Coronary artery (tissue), 2 donors: ENCODE measurements around the gene GBGT1.
"Not testable (repeated sequence)": the region's sequence is repeated elsewhere in the genome, so short reads cannot be mapped to it uniquely, and the experiment has no call there.

Experiments
- DNase-seq: peaks from one replicate; pipeline ENCODE4 v3.0.0-alpha.2; 2017; ENCODE audit warnings: low spot score
- H3K27ac ChIP-seq, 2 donors: fragments of 200-600 bp; sonication (generic); one replicate each; pipeline ENCODE4 v1.5.1; 2016 to 2019
- H3K4me3 ChIP-seq: fragments of 200-600 bp; sonication (generic); 2 replicates; pipeline ENCODE4 v1.5.1; 2016; ENCODE audit warnings: mild to moderate bottlenecking, moderate library complexity
- CTCF ChIP-seq: fragments of 200-600 bp; sonication (generic); IDR thresholded peaks from one replicate; pipeline ENCODE4 v1.5.1; 2019; ENCODE audit warnings: antibody characterized with exemption

GBGT1 gene

GRCh38 chr9:133181561-133181960, 17.8 kb upstream of the GBGT1 start:
- H3K27ac ChIP-seq, result no peak overlapping the region
- no peak overlapping the region for H3K4me3 ChIP-seq
- DNase-seq, result no peak
- no peak for TF ChIP-seq CTCF

GRCh38 chr9:133180953-133181352, 17.2 kb upstream of the GBGT1 start:
- no peak for DNase-seq
- no peak for TF ChIP-seq CTCF
- no peak overlapping the region for H3K27ac ChIP-seq

GRCh38 chr9:133173056-133173455, 9.3 kb upstream of the GBGT1 start:
- no peak overlapping the region for H3K4me3 ChIP-seq
- TF ChIP-seq CTCF, result no peak
- no peak overlapping the region for H3K27ac ChIP-seq
- no peak for DNase-seq

More at GRCh38 chr9:133180953-133181352, 17.2 kb upstream of the GBGT1 start:
- H3K4me3 ChIP-seq, result no peak overlapping the region

- DNase-seq, result no peak
- Histone ChIP-seq H3K27ac (no peak overlapping the region), H3K4me3 (no peak overlapping the region)
- TF ChIP-seq CTCF, result no peak
Observed at GRCh38 chr9:133171161-133171961, 7.6 kb upstream of the GBGT1 start.

GRCh38 chr9:133170716-133171115, 7.0 kb upstream of the GBGT1 start:
- no peak overlapping the region for H3K4me3 ChIP-seq
- TF ChIP-seq CTCF, result no peak
- no peak for DNase-seq
- H3K27ac ChIP-seq, result no peak overlapping the region

- not testable (repeated sequence) for H3K4me3 ChIP-seq, H3K27ac ChIP-seq, DNase-seq
Observed at GRCh38 chr9:133169687-133170086, 6.0 kb upstream of the GBGT1 start.

GRCh38 chr9:133169102-133169501, 5.4 kb upstream of the GBGT1 start:
- DNase-seq, result no peak
- Histone ChIP-seq H3K27ac (no peak overlapping the region), H3K4me3 (no peak overlapping the region)
- no peak for TF ChIP-seq CTCF
